Measurements from ENCODE around the gene ATF7. TPM values are rescaled to one million over a fixed set of nuclear protein-coding genes. Genes with fewer than 3 reads are reported as not detected.

The ATF7 gene
- total and polyA plus RNA-seq, 2 donors (not counting 3 experiments of a cell fraction or from before 2014, with no cell fraction given) = 36.0 to 68.5 TPM

DNA sequence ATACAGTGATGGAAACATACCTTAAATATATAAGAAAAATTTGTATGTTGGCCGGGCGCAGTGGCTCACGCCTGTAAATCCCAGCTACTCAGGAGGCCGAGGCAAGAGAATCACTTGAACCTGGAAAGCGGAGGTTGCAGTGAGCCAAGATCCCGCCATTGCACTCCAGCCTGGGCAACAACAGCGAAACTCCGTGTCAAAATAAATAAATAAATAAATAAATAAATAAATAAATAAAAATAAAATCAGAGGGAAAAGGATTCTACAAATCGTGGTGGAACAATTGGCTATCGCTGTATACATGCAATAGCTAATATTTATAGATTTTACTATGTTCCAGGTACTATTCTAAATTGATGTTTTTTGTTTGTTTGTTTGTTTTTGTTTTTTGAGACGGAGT, 1.7 kb upstream of the ATF7 start:
- H3K4me3 ChIP-seq (replicated peaks in 1 of 3; ENCODE audit: insufficient read depth in 1 of 3, low read depth in 1 of 3, low read length in 3 of 3) = no peak overlapping the region
- dilution Hi-C loops (cut with MboI; ENCODE audit: extremely low pct_ligation_motif_present, low sequenced_read_pairs) (no loop called here), intact Hi-C loops (cut with micrococcal nuclease) (loop anchor here (2.0 kb wide), 2 partner anchors 31 to 85 kb away; no protein-coding TSS in a partner anchor)
- ChIA-PET POLR2A (no interaction called here), CTCF (interaction anchor here (1.8 to 3.1 kb wide), 2 partner anchors 48 to 84 kb away, joined by 10 to 13 read pairs; partner anchors contain the start of gene ATP5MC2)
- H3K36me3 ChIP-seq (ENCODE audit: control insufficient read depth in 2 of 2, extremely low read depth in 1 of 2, insufficient read depth in 2 of 2, low read length in 2 of 2) = no peaks in the 10 kb centered on the region
- H3K9ac ChIP-seq (replicated peaks; ENCODE audit: extremely low read depth, insufficient read depth, low read length) = no peak overlapping the region
- no peak for TF ChIP-seq POLR2AphosphoS5 (IDR thresholded peaks at IDR 0.05; ENCODE audit: insufficient read depth, low read depth, low read length)
- TF ChIP-seq GATA2 (IDR thresholded peaks at IDR 0.05; ENCODE audit: insufficient read depth, insufficient read length, low read depth, low read length) = no peak
- no peak for TF ChIP-seq POLR2A (IDR thresholded peaks at IDR 0.05; ENCODE audit: low read depth, low read length)
- TF ChIP-seq MYC (IDR thresholded peaks at IDR 0.05; ENCODE audit: low read depth, low read length) = no peak
- TF ChIP-seq, protein P1, sequence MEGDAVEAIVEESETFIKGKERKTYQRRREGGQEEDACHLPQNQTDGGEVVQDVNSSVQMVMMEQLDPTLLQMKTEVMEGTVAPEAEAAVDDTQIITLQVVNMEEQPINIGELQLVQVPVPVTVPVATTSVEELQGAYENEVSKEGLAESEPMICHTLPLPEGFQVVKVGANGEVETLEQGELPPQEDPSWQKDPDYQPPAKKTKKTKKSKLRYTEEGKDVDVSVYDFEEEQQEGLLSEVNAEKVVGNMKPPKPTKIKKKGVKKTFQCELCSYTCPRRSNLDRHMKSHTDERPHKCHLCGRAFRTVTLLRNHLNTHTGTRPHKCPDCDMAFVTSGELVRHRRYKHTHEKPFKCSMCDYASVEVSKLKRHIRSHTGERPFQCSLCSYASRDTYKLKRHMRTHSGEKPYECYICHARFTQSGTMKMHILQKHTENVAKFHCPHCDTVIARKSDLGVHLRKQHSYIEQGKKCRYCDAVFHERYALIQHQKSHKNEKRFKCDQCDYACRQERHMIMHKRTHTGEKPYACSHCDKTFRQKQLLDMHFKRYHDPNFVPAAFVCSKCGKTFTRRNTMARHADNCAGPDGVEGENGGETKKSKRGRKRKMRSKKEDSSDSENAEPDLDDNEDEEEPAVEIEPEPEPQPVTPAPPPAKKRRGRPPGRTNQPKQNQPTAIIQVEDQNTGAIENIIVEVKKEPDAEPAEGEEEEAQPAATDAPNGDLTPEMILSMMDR (IDR thresholded peaks at IDR 0.05; ENCODE audit: extremely low read depth in 1 of 2, insufficient read depth in 1 of 2, low read depth in 1 of 2, low read length in 2 of 2) = no peak
- TF ChIP-seq FOS (IDR thresholded peaks at IDR 0.05; ENCODE audit: borderline replicate concordance, insufficient read depth, low read length) = no peak
- no peak for TF ChIP-seq JUN (IDR thresholded peaks at IDR 0.05; ENCODE audit: borderline replicate concordance, insufficient read depth, insufficient read length, low read depth)
- TF ChIP-seq EZH2 (IDR thresholded peaks at IDR 0.05; ENCODE audit: borderline replicate concordance, low read depth, low read length, severe bottlenecking) = no peak
- TF ChIP-seq, protein P2, sequence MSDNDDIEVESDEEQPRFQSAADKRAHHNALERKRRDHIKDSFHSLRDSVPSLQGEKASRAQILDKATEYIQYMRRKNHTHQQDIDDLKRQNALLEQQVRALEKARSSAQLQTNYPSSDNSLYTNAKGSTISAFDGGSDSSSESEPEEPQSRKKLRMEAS (IDR thresholded peaks at IDR 0.05; ENCODE audit: insufficient read depth, insufficient read length) = no peak
- DNase-seq (ENCODE audit: low read depth, low spot score) (no peak), FAIRE-seq (no peak)
- BruUV-seq (replicated peaks) = no TSS peak
- no peak overlapping the region for H3K27ac ChIP-seq (ENCODE audit: insufficient read depth, low read depth, low read length)
- peaks cover 29% of the 10 kb centered on the region for H3K79me2 ChIP-seq (ENCODE audit: control insufficient read depth, insufficient read depth, low read length)
- no peaks in the 10 kb centered on the region for H4K20me1 ChIP-seq (replicated peaks; ENCODE audit: control insufficient read depth, extremely low read depth, insufficient read depth, low read length)
- H3K4me1 ChIP-seq (ENCODE audit: control insufficient read depth, extremely low read depth, insufficient read depth, low read length) = peaks cover 27% of the 10 kb centered on the region
- H3K9me1 ChIP-seq (replicated peaks; ENCODE audit: control insufficient read depth, extremely low read depth, insufficient read depth, low read length) = no peaks in the 10 kb centered on the region
- H3K9me3 ChIP-seq (replicated peaks; ENCODE audit: control insufficient read depth, insufficient read depth, low read length) = no peaks in the 10 kb centered on the region
- H2AFZ ChIP-seq (ENCODE audit: low read depth, low read length) = no peak overlapping the region
- H3K27me3 ChIP-seq (ENCODE audit: control insufficient read depth in 2 of 2, insufficient read depth in 2 of 2, low read length in 2 of 2) = no peaks in the 10 kb centered on the region
- no peak overlapping the region for H3K4me2 ChIP-seq (ENCODE audit: insufficient read depth, low read length)
